ENCODE data around the gene TRAF2.

The TRAF2 gene

DNA sequence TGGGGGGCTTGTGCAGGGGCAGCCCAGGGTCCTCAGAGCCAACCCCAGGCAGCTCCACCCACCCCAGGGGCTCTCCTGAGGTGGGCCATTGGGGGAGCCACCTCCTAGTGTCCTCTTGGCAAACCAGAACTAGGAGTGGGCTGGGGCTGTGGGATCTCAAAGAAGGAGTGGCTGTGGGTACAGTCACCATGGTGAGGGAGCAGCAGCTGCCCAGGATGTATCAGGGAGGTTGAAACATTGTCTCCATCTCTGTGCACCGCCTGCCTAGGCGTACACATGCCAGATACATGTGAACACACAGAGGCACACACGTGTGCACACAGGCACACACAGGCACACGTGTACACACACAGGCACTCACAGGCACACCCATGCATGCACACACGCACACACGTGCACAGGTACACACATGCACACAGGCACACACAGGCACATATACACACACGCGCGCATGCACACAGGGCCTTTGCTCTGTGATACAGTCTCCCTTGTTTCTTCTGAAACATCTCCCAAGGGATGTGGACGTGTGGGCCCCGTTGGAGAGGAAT is 76.5 kb downstream of the TRAF2 start:
- Histone ChIP-seq H3F3A (ENCODE audit: insufficient read depth, low read length) (no peaks in the 10 kb centered on the region), H3K9ac (ENCODE audit: low read length) (no peak overlapping the region)

DNA sequence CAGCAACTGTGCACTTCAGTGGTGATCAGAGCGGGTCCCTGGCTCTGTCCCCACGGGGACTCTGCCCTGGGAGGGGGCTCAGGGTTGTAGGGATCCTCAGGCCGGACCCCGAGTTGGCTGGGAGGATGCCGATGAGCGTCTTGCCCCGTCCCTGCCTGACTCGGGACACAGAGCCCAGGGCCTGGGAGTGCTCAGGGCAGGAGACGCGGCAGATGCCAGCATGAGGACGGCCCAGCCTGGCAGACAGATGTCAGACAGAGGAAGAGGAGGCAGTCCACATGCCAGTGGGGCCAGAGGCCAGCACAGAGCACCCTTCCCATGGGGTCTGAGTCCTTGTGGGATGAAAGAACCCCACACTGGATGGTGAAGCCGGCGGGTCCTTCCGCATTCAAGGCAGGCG is 77.0 kb downstream of the TRAF2 start:
- H3K9ac ChIP-seq (ENCODE audit: low read length): no peak overlapping the region
- H3K9me2 ChIP-seq (ENCODE audit: low read depth, low read length): no peaks in the 10 kb centered on the region
- no peaks in the 10 kb centered on the region for H4K20me1 ChIP-seq (ENCODE audit: insufficient read depth, low read length)
- H3K79me2 ChIP-seq (ENCODE audit: insufficient read depth, low read length): no peaks in the 10 kb centered on the region
- peaks cover 19% of the 10 kb centered on the region; the same call in 1 of the 2 replicates for H3K27me3 ChIP-seq (ENCODE audit: insufficient read depth, low read length)
- H2AFZ ChIP-seq (ENCODE audit: low read length): no peak overlapping the region
- peaks cover 5% of the 10 kb centered on the region for H3K4me1 ChIP-seq (ENCODE audit: insufficient read depth, low read length, severe bottlenecking)
- H3K36me3 ChIP-seq (ENCODE audit: insufficient read depth, low read length): no peaks in the 10 kb centered on the region
- no peak overlapping the region for H3K4me2 ChIP-seq (ENCODE audit: low read length)
- no peaks in the 10 kb centered on the region for H3F3A ChIP-seq (ENCODE audit: insufficient read depth, low read length)
- no peak for TF ChIP-seq EZH2 (IDR thresholded peaks at IDR 0.05; ENCODE audit: borderline replicate concordance, low read length)
- TF ChIP-seq, protein P1, sequence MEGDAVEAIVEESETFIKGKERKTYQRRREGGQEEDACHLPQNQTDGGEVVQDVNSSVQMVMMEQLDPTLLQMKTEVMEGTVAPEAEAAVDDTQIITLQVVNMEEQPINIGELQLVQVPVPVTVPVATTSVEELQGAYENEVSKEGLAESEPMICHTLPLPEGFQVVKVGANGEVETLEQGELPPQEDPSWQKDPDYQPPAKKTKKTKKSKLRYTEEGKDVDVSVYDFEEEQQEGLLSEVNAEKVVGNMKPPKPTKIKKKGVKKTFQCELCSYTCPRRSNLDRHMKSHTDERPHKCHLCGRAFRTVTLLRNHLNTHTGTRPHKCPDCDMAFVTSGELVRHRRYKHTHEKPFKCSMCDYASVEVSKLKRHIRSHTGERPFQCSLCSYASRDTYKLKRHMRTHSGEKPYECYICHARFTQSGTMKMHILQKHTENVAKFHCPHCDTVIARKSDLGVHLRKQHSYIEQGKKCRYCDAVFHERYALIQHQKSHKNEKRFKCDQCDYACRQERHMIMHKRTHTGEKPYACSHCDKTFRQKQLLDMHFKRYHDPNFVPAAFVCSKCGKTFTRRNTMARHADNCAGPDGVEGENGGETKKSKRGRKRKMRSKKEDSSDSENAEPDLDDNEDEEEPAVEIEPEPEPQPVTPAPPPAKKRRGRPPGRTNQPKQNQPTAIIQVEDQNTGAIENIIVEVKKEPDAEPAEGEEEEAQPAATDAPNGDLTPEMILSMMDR (IDR thresholded peaks at IDR 0.05; ENCODE audit: low read length): no peak
- H3K9me3 ChIP-seq (ENCODE audit: low read length): no peaks in the 10 kb centered on the region
- H3K27ac ChIP-seq (ENCODE audit: low read depth, low read length, poor library complexity, severe bottlenecking): no peak overlapping the region
- no peak overlapping the region for H3K4me3 ChIP-seq (ENCODE audit: low read depth, low read length, poor library complexity, severe bottlenecking)

More for the DNA sequence above, 76.5 kb downstream of the TRAF2 start:
- Histone ChIP-seq H3K36me3 (ENCODE audit: insufficient read depth, low read length) (no peaks in the 10 kb centered on the region), H3K9me3 (ENCODE audit: low read length) (no peaks in the 10 kb centered on the region), H3K79me2 (ENCODE audit: insufficient read depth, low read length) (no peaks in the 10 kb centered on the region), H2AFZ (ENCODE audit: low read length) (no peak overlapping the region), H3K27me3 (ENCODE audit: insufficient read depth, low read length) (peaks cover 24% of the 10 kb centered on the region; the same call in 1 of the 2 replicates), H3K4me1 (ENCODE audit: insufficient read depth, low read length, severe bottlenecking) (peaks cover 5% of the 10 kb centered on the region), H3K4me3 (ENCODE audit: low read depth, low read length, poor library complexity, severe bottlenecking) (no peak overlapping the region), H4K20me1 (ENCODE audit: insufficient read depth, low read length) (no peaks in the 10 kb centered on the region), H3K27ac (ENCODE audit: low read depth, low read length, poor library complexity, severe bottlenecking) (no peak overlapping the region), H3K4me2 (ENCODE audit: low read length) (no peak overlapping the region), H3K9me2 (ENCODE audit: low read depth, low read length) (no peaks in the 10 kb centered on the region)
- no peak for TF ChIP-seq EZH2 (IDR thresholded peaks at IDR 0.05; ENCODE audit: borderline replicate concordance, low read length)

DNA sequence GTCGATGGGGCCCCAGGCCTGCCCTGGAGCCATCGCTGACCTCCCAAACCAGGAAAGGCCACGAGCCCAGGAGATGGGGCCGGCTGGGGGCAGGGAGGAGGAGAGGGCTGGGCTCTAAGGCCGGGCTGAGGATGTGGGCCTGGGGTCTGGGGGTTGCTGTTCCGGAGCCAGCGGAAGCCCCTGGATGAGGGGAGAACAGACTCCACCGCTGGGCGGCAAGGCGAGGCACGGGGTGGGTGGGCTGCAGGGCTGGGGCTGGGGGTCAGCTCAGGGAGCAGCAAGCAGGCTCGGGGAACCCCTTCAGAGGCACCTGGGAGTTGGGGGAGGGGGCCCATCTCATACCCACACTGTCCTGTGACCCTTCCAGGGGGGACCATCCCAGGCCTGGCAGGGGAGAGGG is 77.4 kb downstream of the TRAF2 start:
- H3K27ac ChIP-seq (ENCODE audit: low read depth, low read length, poor library complexity, severe bottlenecking): no peak overlapping the region
- H3K9me2 ChIP-seq (ENCODE audit: low read depth, low read length): no peaks in the 10 kb centered on the region
- no peaks in the 10 kb centered on the region for H3F3A ChIP-seq (ENCODE audit: insufficient read depth, low read length)
- H3K27me3 ChIP-seq (ENCODE audit: insufficient read depth, low read length): peaks cover 19% of the 10 kb centered on the region; the same call in 1 of the 2 replicates
- no peak overlapping the region for H3K4me3 ChIP-seq (ENCODE audit: low read depth, low read length, poor library complexity, severe bottlenecking)
- H3K79me2 ChIP-seq (ENCODE audit: insufficient read depth, low read length): no peaks in the 10 kb centered on the region
- H3K9me3 ChIP-seq (ENCODE audit: low read length): no peaks in the 10 kb centered on the region
- H3K36me3 ChIP-seq (ENCODE audit: insufficient read depth, low read length): no peaks in the 10 kb centered on the region
- H3K4me2 ChIP-seq (ENCODE audit: low read length): no peak overlapping the region
- H3K9ac ChIP-seq (ENCODE audit: low read length): no peak overlapping the region
- TF ChIP-seq EZH2 (IDR thresholded peaks at IDR 0.05; ENCODE audit: borderline replicate concordance, low read length): no peak
- TF ChIP-seq, protein P1 (IDR thresholded peaks at IDR 0.05; ENCODE audit: low read length): no peak
- H4K20me1 ChIP-seq (ENCODE audit: insufficient read depth, low read length): no peaks in the 10 kb centered on the region
- H3K4me1 ChIP-seq (ENCODE audit: insufficient read depth, low read length, severe bottlenecking): peaks cover 5% of the 10 kb centered on the region
- H2AFZ ChIP-seq (ENCODE audit: low read length): no peak overlapping the region

DNA sequence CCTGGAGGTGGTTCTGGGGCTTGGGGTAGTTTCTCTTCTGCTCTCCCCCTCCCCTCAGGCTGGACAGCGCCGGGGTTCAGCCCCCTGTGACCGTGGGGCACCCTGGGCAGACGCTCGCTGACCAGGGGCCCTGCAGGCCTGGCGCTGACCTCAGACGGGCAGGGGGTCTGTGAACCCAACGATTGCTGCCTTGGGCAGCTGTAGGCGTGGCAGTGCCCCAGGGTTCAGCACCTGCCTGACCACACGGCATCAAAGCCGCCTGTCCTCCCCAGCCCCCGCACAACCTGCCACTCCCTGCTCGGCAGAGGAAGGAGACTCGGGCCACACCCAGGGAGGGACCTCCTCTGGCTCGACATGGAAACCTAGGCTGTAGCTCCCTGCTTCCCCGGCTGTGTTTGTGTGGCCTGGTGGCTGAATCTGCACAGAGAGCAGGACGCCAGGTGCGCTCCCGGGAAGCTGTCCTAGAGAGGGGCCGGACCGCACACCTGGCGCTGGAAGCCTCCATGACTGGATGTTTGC is 77.9 kb downstream of the TRAF2 start:
- no peak overlapping the region for H3K27ac ChIP-seq (ENCODE audit: low read depth, low read length, poor library complexity, severe bottlenecking)
- H3K9me3 ChIP-seq (ENCODE audit: low read length): no peaks in the 10 kb centered on the region
- H3K9ac ChIP-seq (ENCODE audit: low read length): no peak overlapping the region
- no peak overlapping the region for H3K4me3 ChIP-seq (ENCODE audit: low read depth, low read length, poor library complexity, severe bottlenecking)
- H3K9me2 ChIP-seq (ENCODE audit: low read depth, low read length): no peaks in the 10 kb centered on the region
- no peaks in the 10 kb centered on the region for H3K36me3 ChIP-seq (ENCODE audit: insufficient read depth, low read length)
- H3K79me2 ChIP-seq (ENCODE audit: insufficient read depth, low read length): no peaks in the 10 kb centered on the region
- TF ChIP-seq EZH2 (IDR thresholded peaks at IDR 0.05; ENCODE audit: borderline replicate concordance, low read length): no peak
- TF ChIP-seq, protein P1 (IDR thresholded peaks at IDR 0.05; ENCODE audit: low read length): no peak
- H3K4me1 ChIP-seq (ENCODE audit: insufficient read depth, low read length, severe bottlenecking): peaks cover 5% of the 10 kb centered on the region
- no peak overlapping the region for H2AFZ ChIP-seq (ENCODE audit: low read length)
- H4K20me1 ChIP-seq (ENCODE audit: insufficient read depth, low read length): no peaks in the 10 kb centered on the region
- no peak overlapping the region for H3K4me2 ChIP-seq (ENCODE audit: low read length)
- H3F3A ChIP-seq (ENCODE audit: insufficient read depth, low read length): no peaks in the 10 kb centered on the region
- peaks cover 19% of the 10 kb centered on the region; the same call in 1 of the 2 replicates for H3K27me3 ChIP-seq (ENCODE audit: insufficient read depth, low read length)
